Mesenchymal stem cell (in vitro differentiated cells and primary cell): ENCODE data around the gene METRNL.

ENCODE experiments used
- DNase-seq: peaks from one replicate; pipeline ENCODE4 v3.0.0-alpha.2; 2013
- H2AFZ ChIP-seq: one replicate; pipeline ENCODE4 v1.6.1; 2013; ENCODE audit warnings: low read depth, mild to moderate bottlenecking, control low read depth, inconsistent platforms, low read length, moderate library complexity
- H2AK5ac ChIP-seq: 2 replicates; pipeline ENCODE4 v1.6.1; 2013; ENCODE audit warnings: low read length, moderate library complexity, mild to moderate bottlenecking, inconsistent platforms; ENCODE audit not compliant: severe bottlenecking
- H2BK120ac ChIP-seq: one replicate; pipeline ENCODE4 v1.6.1; 2013; ENCODE audit warnings: low read depth, mild to moderate bottlenecking, inconsistent platforms, low read length, moderate library complexity
- H2BK12ac ChIP-seq, 2 experiments: one replicate each; pipeline ENCODE4 v1.6.1; 2013; ENCODE audit warnings: inconsistent platforms in 2 of 2, low read length in 2 of 2, mild to moderate bottlenecking in 2 of 2, moderate library complexity in 2 of 2, control low read depth in 1 of 2
- H2BK15ac ChIP-seq: one replicate; pipeline ENCODE4 v1.6.1; 2013; ENCODE audit warnings: mild to moderate bottlenecking, low read depth, inconsistent platforms; ENCODE audit not compliant: poor library complexity, severe bottlenecking
- H2BK5ac ChIP-seq: 2 replicates; pipeline ENCODE4 v1.6.1; 2013; ENCODE audit warnings: low read depth, mild to moderate bottlenecking, low read length, control low read depth, inconsistent platforms; ENCODE audit not compliant: poor library complexity, severe bottlenecking
- H3K14ac ChIP-seq, 2 experiments: one replicate each; pipeline ENCODE4 v1.6.1; 2013; ENCODE audit warnings: inconsistent platforms in 2 of 2, low read length in 2 of 2, control low read depth in 1 of 2, mild to moderate bottlenecking in 1 of 2, moderate library complexity in 1 of 2
- H3K18ac ChIP-seq, 2 experiments: one replicate each; pipeline ENCODE4 v1.6.1; 2013; ENCODE audit warnings: inconsistent platforms in 2 of 2, low read length in 2 of 2, control low read depth in 1 of 2, low read depth in 1 of 2, mild to moderate bottlenecking in 1 of 2
- H3K23ac ChIP-seq, 2 experiments: one replicate each; pipeline ENCODE4 v1.6.1; 2013; ENCODE audit warnings: inconsistent platforms in 2 of 2, low read length in 2 of 2, mild to moderate bottlenecking in 2 of 2, moderate library complexity in 2 of 2, control low read depth in 1 of 2
- H3K27ac ChIP-seq: 2 replicates; pipeline ENCODE4 v1.5.1; 2013; ENCODE audit warnings: mild to moderate bottlenecking, moderate library complexity, low read length, control low read depth, inconsistent platforms; ENCODE audit not compliant: poor library complexity, severe bottlenecking
- H3K27me3 ChIP-seq, 2 experiments: 2 replicates each; pipeline versions ENCODE4 v1.6.1 to v1.7.0; 2013; ENCODE audit warnings: low read length in 2 of 2, mild to moderate bottlenecking in 2 of 2, moderate library complexity in 2 of 2, control low read depth in 1 of 2, inconsistent platforms in 1 of 2; ENCODE audit not compliant: control insufficient read depth in 1 of 2, insufficient read depth in 1 of 2
- H3K36me3 ChIP-seq, 2 experiments: 2 replicates each; pipeline versions ENCODE4 v1.6.1 to v1.7.0; 2013; ENCODE audit warnings: low read length in 2 of 2, control low read depth in 1 of 2, inconsistent platforms in 1 of 2, low read depth in 1 of 2, mild to moderate bottlenecking in 1 of 2; ENCODE audit not compliant: insufficient read depth in 2 of 2, control insufficient read depth in 1 of 2
- H3K4ac ChIP-seq, 2 experiments: one replicate each; pipeline ENCODE4 v1.6.1; 2013; ENCODE audit warnings: inconsistent platforms in 2 of 2, low read length in 2 of 2, mild to moderate bottlenecking in 2 of 2, moderate library complexity in 2 of 2, control low read depth in 1 of 2, low read depth in 1 of 2
- H3K4me1 ChIP-seq: 2 replicates; pipeline ENCODE4 v1.6.1; 2013; ENCODE audit warnings: low read depth, low read length, control low read depth; ENCODE audit not compliant: control insufficient read depth, insufficient read depth
- H3K4me2 ChIP-seq: 2 replicates; pipeline ENCODE4 v1.6.1; 2013; ENCODE audit warnings: low read length, mild to moderate bottlenecking, inconsistent platforms; ENCODE audit not compliant: poor library complexity, severe bottlenecking
- H3K4me3 ChIP-seq, 2 experiments: 2 replicates each; pipeline versions ENCODE4 v1.5.1 to v1.7.0; 2013; ENCODE audit warnings: low read length in 2 of 2, mild to moderate bottlenecking in 2 of 2, control low read depth in 1 of 2, low read depth in 1 of 2; ENCODE audit not compliant: insufficient read depth in 1 of 2
- H3K79me1 ChIP-seq: replicated peaks from 2 replicates; pipeline ENCODE4 v1.6.1; 2013; ENCODE audit warnings: mild to moderate bottlenecking, control low read depth, low read length, inconsistent platforms; ENCODE audit not compliant: poor library complexity, severe bottlenecking
- H3K9ac ChIP-seq: 2 replicates; pipeline ENCODE4 v1.7.0; 2013; ENCODE audit warnings: mild to moderate bottlenecking, low read length, moderate library complexity
- H3K9me3 ChIP-seq: 2 replicates; pipeline ENCODE4 v1.7.0; 2013; ENCODE audit warnings: mild to moderate bottlenecking, low read length; ENCODE audit not compliant: control insufficient read depth
- H4K8ac ChIP-seq: one replicate; pipeline ENCODE4 v1.6.1; 2013; ENCODE audit warnings: inconsistent platforms, mild to moderate bottlenecking, low read length, moderate library complexity
- H4K91ac ChIP-seq: one replicate; pipeline ENCODE4 v1.6.1; 2013; ENCODE audit warnings: mild to moderate bottlenecking, low read length, inconsistent platforms
- WGBS: methylation state at CpG from one replicate; pipeline ENCODE4 v1.1.7; 2013; ENCODE audit warnings: mixed read lengths; 5-methylcytosine and 5-hydroxymethylcytosine counted together

METRNL gene

GRCh38 chr17:83109793-83110645, 30.6 kb downstream of the METRNL start:
- H3K4me3 ChIP-seq = peak overlapping the region in 1 of 2 experiments; percentile 52
- no peak overlapping the region for H2AFZ ChIP-seq
- H3K79me1 ChIP-seq = no peaks in the 10 kb centered on the region
- no peak overlapping the region for H2BK15ac ChIP-seq
- H3K36me3 ChIP-seq = no peaks in the 10 kb centered on the region
- no peak overlapping the region for H3K4ac ChIP-seq
- H3K18ac ChIP-seq = peak overlapping the region; percentile 49 to 85
- H3K27me3 ChIP-seq = no peaks in the 10 kb centered on the region
- H2AK5ac ChIP-seq = peak overlapping the region; percentile 92
- no peak overlapping the region for H4K8ac ChIP-seq
- peaks cover 49% of the 10 kb centered on the region for H3K4me1 ChIP-seq
- H2BK120ac ChIP-seq = no peak overlapping the region
- H3K9me3 ChIP-seq = peaks cover 5% of the 10 kb centered on the region
- H3K27ac ChIP-seq = peak overlapping the region; percentile 77
- WGBS = 59% methylated on average over 35 of the region's 37 CpGs
- peak overlapping the region in 1 of 2 experiments; percentile 50 for H2BK12ac ChIP-seq
- H3K14ac ChIP-seq = peak overlapping the region in 1 of 2 experiments; percentile 68
- peak overlapping the region; percentile 87 for H2BK5ac ChIP-seq
- peak; percentile 88 for DNase-seq
- peak overlapping the region; percentile 88 for H4K91ac ChIP-seq
- peak overlapping the region; percentile 41 for H3K4me2 ChIP-seq
- H3K23ac ChIP-seq = no peak overlapping the region
- peak overlapping the region; percentile 86 for H3K9ac ChIP-seq

GRCh38 chr17:83110735-83111134, 31.3 kb downstream of the METRNL start:
- Histone ChIP-seq H2AK5ac (peak overlapping the region; percentile 57), H4K8ac (no peak overlapping the region), H3K27ac (no peak overlapping the region), H3K27me3 (no peaks in the 10 kb centered on the region), H3K18ac (no peak overlapping the region), H3K79me1 (no peaks in the 10 kb centered on the region), H3K36me3 (no peaks in the 10 kb centered on the region), H4K91ac (peak overlapping the region; percentile 2), H2AFZ (no peak overlapping the region), H3K9me3 (peaks cover 5% of the 10 kb centered on the region), H2BK5ac (peak overlapping the region; percentile 0), H3K4ac (no peak overlapping the region), H3K23ac (no peak overlapping the region), H2BK15ac (no peak overlapping the region), H3K9ac (peak overlapping the region; percentile 86), H3K14ac (no peak overlapping the region), H2BK120ac (no peak overlapping the region), H3K4me2 (peak overlapping the region; percentile 1), H3K4me3 (peak overlapping the region in 1 of 2 experiments; percentile 52), H2BK12ac (no peak overlapping the region), H3K4me1 (peaks cover 42% of the 10 kb centered on the region)
- no peak for DNase-seq
- 82% methylated on average over 16 of the region's 16 CpGs for WGBS

- Histone ChIP-seq H3K4ac (no peak overlapping the region), H3K9ac (peak overlapping the region; percentile 86), H2AK5ac (peak overlapping the region; percentile 54), H3K9me3 (peaks cover 5% of the 10 kb centered on the region), H3K36me3 (no peaks in the 10 kb centered on the region), H3K18ac (no peak overlapping the region), H3K4me1 (peaks cover 36% of the 10 kb centered on the region), H4K91ac (no peak overlapping the region), H3K4me3 (no peak overlapping the region), H4K8ac (no peak overlapping the region), H2AFZ (no peak overlapping the region), H2BK15ac (peak overlapping the region; percentile 58), H2BK5ac (no peak overlapping the region), H3K27ac (no peak overlapping the region), H3K27me3 (no peaks in the 10 kb centered on the region), H3K79me1 (no peaks in the 10 kb centered on the region), H2BK12ac (no peak overlapping the region), H2BK120ac (peak overlapping the region; percentile 22), H3K4me2 (no peak overlapping the region), H3K23ac (no peak overlapping the region), H3K14ac (no peak overlapping the region)
- no peak for DNase-seq
- WGBS = 95% methylated on average over 34 of the region's 35 CpGs
These were observed 32.3 kb downstream of the METRNL start for GRCh38 chr17:83111516-83112282.

GRCh38 chr17:83113381-83113780, 34.0 kb downstream of the METRNL start:
- Histone ChIP-seq H3K4me3 (no peak overlapping the region), H2BK120ac (no peak overlapping the region), H3K4me1 (peaks cover 24% of the 10 kb centered on the region), H3K27ac (no peak overlapping the region), H2BK12ac (no peak overlapping the region), H3K4me2 (no peak overlapping the region), H4K91ac (no peak overlapping the region), H2BK15ac (no peak overlapping the region), H2BK5ac (no peak overlapping the region), H3K23ac (no peak overlapping the region), H4K8ac (no peak overlapping the region), H3K14ac (no peak overlapping the region), H3K9ac (no peak overlapping the region), H2AFZ (no peak overlapping the region), H2AK5ac (no peak overlapping the region), H3K9me3 (peaks cover 5% of the 10 kb centered on the region), H3K27me3 (peaks cover 3% of the 10 kb centered on the region in 2 experiments), H3K4ac (no peak overlapping the region), H3K79me1 (no peaks in the 10 kb centered on the region), H3K18ac (no peak overlapping the region), H3K36me3 (no peaks in the 10 kb centered on the region)
- no peak for DNase-seq
- 90% methylated on average over 11 of the region's 11 CpGs for WGBS
